GM21786 (cell line): ENCODE measurements around the gene MAN1C1.

Experiments
- ATAC-seq: cut with Tn5 transposase; IDR thresholded peaks from one replicate; pipeline ENCODE4 v1.9.1; 2021; ENCODE audit not compliant: unreplicated experiment

Gene MAN1C1

DNA sequence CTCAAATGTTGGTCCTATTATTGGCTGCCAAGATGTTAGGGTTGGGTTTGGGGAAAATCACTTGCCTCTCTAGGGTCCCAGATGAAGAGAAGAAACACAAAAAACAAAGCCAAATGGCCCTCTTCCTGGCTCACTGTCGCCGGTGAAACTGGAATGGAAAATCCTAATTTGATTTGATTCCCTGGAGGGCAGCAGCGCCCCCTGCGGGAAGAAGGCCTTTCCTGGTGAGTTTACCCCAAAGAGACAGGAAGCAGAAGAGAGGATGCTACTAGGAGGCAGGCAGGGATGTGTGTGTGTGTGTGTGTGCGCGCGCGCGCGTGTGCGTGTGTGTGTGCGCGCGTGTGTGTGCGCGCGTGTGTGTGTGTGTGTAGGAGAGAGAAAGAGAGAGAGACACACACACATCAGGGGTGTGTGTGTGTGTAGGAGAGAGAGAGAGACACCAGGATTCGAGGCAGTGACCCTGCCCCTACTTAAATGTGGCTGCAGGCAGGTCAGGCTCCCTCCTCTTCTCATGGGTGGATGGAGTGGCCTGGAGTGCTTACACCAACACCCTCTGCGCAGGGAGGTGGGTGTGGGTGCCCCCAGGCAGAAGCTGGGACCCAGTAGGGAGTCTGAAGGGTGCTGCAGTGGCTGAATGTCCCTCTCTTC, 180.3 kb downstream of the MAN1C1 start:
- ATAC-seq: no peak

- no peak for ATAC-seq
Observed at GRCh38 chr1:25797939-25798338, 181.3 kb downstream of the MAN1C1 start.

DNA sequence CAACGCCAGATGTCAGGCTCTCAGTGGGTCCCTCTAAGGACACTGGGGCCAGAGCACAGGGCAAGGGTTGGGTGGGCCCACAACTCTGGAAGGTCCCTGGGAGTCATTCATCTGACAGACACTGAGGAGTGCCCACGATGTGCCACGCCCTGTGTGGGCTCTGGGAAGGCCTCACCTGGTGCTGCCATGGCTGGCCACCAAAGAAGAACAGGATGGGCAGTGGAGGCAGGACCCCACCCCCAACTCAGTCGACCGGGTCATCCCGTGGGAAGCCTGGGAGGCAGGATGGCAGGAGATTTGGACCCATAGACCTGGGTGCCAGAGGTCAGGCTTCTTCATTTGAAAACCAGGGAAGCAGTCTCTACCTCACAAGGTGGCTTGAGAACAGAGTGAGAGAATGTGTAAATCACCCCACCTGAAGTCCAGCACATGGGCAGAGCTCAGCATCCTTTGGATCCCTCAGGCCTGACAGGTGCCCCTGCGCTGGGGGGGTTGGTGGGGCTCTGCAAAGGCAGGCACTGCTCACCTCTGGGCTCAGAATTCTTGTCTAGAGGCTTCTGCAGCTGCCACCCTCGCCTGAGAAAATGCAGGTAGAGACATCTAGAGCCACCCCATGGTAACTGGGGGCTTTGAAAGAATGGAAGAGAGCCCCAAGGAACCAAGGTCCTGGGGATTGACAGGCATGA, 182.2 kb downstream of the MAN1C1 start:
- no peak for ATAC-seq

DNA sequence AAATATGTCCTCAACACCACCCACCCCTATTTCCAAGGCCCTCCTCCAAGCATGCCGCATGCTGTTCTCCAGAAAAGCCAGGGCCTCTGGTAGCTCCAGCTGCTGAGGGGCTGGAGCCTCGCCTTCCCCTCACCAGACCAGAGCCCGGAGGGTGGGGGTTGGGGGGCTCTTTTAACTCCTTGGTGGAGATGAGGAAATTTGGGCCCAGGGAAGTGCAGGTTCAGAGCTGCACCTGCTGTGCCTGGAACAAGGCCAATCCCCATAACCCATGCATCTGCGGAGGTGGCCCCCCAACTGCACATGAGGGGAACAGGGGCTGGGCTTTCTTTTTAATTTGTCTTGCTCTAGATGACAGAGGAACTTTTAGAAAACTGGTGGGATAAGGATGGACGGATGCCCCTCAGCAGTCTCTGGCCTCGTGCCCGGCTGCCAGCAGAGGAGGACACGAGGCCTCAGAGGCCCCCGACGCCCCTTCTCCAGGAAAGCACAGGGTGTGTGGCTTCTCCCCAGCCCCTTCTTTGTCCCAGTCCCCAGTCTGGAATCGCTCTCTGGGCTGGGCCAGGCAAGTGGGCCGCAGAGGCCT, 182.9 kb downstream of the MAN1C1 start:
- ATAC-seq: no peak

GRCh38 chr1:25799935-25800702, 183.5 kb downstream of the MAN1C1 start, which contains the start of gene SELENON:
SELENON (plus strand) TSS chr1:25800193; CDS start chr1:25800231, 38 bp downstream.
- ATAC-seq: no peak

DNA sequence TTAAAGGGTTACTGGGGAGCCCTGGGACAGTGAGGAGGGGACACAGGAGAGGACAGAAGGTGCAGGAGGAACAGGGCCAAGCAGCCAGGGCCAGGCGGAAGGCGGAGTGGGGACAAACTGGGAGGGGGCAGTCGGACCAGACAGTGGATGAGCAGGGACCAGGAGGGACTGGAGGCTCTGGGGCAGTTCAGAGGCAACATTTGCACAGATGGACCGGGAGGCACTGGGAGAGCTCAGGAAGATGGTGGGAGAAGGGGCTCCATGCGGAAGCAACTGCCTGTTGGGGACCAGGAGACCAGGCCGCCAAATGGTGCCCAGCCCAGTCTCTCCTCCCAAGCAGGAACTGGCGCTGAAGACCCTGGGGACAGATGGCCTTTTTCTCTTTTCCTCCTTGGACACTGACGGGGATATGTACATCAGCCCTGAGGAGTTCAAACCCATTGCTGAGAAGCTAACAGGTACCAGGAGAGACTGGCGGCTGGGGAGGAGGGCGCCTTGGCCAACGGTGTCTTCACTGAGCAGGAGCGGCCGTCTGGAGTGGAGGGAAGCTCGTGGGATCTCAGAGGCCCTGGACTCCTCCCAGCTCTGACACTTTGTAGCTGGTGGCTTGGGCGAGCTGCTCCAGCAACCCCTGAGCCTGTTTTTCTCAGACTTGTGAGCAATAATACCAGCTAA, 184.2 kb downstream of the MAN1C1 start:
- no peak for ATAC-seq

GRCh38 chr1:25802915-25803314, 186.3 kb downstream of the MAN1C1 start:
- ATAC-seq: no peak

- ATAC-seq: no peak
Observed at GRCh38 chr1:25803368-25803767, 186.8 kb downstream of the MAN1C1 start.

DNA sequence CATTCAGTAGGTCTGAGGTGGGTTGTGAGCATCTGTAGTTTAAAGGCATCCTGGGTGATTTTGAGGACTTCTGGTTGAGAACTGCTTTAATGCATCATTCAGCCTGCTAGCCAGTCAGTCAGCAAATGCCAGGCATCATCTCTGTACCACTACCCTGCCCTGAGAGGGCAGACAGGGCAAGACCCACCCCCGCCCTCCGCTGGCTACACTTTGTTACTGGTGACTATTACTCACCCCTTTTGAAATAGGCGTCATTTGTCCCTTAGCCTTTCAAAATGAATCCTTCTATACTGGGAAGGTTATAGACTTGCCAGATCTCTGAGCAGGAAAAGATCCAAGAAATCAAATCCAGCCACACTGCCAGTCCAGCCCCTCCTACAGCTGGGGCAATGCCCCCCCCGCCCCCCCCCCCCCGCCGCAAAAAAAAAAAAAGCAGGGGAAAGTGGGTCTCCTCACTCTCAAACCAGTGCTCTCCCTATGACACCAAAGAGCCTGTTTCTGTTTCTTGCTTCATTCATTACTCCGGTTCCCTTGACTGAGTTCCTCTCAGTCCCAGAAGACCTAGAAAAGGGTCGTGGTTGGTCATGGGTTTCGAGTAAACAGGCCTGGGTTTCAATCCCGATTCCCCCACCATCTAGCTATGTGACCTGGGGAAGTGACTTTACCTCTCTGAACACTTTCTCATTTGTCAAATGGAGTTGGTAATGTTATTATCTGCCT, 187.8 kb downstream of the MAN1C1 start:
- no peak for ATAC-seq

DNA sequence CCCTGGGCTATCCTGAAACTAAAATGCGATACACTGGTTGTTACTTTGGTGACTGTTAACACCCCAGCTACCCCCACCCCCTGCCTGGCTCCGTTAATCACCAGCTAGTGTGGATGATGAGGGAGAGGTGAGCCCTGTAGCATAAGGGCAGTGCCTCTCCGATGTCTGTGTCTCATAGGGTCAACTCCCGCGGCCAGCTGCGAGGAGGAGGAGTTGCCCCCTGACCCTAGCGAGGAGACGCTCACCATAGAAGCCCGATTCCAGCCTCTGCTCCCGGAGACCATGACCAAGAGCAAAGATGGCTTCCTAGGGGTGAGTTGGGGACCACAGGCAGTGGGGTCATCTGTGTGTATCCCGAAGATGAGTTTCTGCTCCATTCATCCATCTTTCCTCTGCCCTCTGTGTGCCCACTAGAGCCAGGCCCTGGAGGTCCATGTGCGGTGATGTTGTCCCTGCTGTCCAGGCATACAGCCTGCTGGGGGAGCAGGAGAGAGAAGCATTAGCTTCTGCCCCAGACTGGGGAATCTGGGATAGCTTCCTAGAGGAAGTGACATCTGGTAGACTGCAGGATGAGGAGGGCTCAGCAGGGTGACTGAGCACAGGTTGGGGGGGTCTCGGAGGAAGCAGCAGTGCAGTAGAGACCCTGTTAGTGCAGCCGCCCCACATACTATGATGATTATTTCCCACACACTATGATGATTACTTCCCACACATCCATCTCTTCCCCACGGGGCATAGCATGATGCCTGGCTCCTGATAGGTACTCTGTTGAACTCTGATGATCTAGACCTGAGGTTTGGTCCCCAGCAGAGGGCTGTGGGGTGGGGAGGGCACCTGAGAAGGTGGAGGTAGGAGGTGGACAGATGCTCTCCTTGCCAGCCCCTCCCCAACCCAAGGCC, 188.6 kb downstream of the MAN1C1 start:
- ATAC-seq: no peak

DNA sequence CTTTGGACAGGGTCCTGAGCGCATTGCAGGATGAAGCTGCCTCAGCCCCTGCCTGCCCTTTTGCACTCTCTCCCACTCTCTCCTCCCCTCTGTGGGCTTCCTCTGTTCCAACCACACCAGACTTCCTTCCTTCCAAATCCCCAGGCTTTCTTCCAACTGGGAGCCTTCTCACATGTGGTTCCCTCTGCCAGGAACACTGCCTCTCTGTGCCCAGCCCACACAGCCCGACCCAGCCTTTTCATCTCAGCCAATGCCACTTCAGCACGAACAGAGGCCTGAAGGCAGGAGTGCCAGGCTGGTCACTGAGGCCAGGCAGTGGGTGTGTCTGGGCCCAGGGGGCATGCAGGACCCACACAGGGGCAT, 189.3 kb downstream of the MAN1C1 start:
- ATAC-seq: no peak

GRCh38 chr1:25806418-25806817, 189.8 kb downstream of the MAN1C1 start:
- no peak for ATAC-seq

DNA sequence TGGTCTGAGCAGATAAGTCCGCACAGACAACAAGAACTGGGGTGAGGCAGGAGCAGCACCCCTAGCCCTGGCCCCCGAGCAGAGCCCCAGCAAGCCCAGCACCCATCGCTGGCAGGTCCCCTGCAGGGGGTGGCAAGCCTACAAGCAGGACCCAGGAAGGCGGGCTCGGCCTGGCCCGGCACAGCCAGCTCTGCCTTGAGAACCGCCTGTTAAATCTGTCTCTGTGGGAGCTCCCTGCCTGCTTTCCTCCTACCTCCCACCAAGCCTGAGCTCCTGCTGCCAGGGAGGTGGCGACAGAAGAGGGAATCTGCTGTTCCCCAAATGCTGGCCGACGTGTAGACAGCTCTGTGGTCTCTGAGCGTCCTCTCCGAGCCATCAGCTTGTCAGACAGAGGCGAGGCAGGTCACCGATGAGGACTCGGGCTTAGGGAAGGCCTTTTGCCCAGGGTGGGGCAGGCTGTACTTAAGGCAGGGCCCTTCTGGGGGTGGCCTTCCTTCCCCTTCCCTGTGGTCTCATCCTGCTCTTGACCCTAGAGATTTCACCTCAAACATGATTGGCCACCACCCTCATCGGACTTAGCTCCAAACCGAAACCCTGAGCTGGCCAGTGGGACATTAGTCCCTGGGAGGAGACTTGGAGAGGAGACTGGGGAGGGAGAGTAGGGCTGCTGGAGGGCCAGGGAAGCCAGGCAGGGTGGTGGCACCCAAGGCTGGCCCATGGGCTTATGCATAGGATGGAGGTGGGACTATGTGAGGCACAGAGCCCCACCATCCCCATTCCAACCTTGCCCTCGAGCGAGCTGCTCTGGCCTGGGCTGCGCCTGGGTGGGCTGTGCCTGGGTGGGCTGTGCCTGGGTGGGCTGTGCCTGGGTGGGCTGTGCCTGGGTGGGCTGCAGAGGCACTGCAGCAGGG, 191.1 kb downstream of the MAN1C1 start:
- ATAC-seq: no peak

GRCh38 chr1:25808481-25809244, 192.1 kb downstream of the MAN1C1 start:
- no peak for ATAC-seq

DNA sequence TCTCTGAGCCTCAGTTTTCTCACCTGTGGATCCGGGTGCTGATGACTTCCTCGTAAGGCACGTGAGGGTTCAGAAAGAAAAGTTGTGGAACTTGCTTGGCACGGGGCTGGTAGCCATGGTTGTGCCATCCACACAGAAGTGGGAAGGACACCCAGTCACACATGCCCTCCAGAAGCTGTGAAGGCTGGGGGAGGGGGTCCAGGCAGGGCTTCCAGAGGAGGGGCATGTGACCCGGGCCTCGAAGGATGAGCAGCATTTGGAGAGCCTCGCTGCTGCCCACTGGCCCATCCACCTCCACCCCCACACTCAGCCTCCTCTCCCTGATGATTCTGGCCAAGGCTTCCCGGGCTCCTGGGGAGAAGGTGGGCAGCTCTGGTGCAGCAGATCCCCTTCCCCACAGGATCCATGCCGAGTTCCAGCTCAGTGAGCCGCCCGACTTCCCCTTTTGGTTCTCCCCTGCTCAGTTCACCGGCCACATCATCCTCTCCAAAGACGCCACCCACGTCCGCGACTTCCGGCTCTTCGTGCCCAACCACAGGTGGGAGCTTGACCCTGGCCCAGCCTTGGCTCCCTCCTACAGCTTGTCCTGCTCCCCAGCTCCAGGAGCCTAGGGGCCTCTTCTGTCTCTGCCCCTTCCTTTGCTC, 192.8 kb downstream of the MAN1C1 start:
- ATAC-seq: no peak

DNA sequence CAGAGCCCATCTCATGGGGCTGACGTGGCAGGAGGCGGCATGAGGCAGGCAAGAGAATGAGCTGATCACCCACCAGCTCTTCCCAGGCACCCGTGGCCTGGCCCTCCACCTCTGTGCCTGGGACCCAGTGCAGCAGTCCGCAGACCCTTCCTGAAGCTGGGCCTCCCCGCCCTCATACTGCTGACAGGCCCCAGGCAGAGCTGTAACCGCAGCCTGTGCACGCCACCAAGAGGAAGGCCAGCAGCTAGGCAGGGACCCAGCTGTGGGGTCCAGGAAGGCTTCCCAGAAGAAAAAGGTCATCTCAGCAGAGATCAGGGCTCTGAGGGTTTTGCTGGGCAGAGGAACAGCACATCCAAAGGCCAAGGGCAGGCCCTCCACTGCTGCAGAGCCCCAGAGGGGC, 193.3 kb downstream of the MAN1C1 start:
- no peak for ATAC-seq
